PFSK-1 (cell line): ENCODE results near the gene ARHGAP4.

Source experiments
- FOXP2 ChIP-seq: optimal IDR thresholded peaks from 2 replicates; pipeline ENCODE3; 2011; ENCODE audit warnings: borderline replicate concordance, control low read depth, inconsistent platforms; ENCODE audit not compliant: insufficient read depth; ENCODE audit errors: extremely low read length, extremely low read depth
- POLR2AphosphoS5 ChIP-seq: IDR thresholded peaks from 2 replicates; pipeline ENCODE4 v1.6.1; 2012; ENCODE audit warnings: low read depth, mild to moderate bottlenecking, control low read depth, low read length, moderate library complexity
- SIN3A ChIP-seq: IDR thresholded peaks from 2 replicates; pipeline ENCODE4 v1.6.1; 2012; ENCODE audit warnings: mild to moderate bottlenecking, low read length, moderate library complexity, borderline replicate concordance; ENCODE audit not compliant: insufficient read depth
- TAF1 ChIP-seq: IDR thresholded peaks from 2 replicates; pipeline ENCODE4 v1.6.1; 2012; ENCODE audit warnings: low read length, control low read depth, borderline replicate concordance; ENCODE audit not compliant: insufficient read depth
- TF ChIP-seq, protein P1 (sequence below), 2 experiments: IDR thresholded peaks; 2 replicates each; pipeline versions ENCODE4 v1.6.1 to v1.8.0; 2011 to 2012; ENCODE audit warnings: low read depth in 2 of 2, low read length in 2 of 2, control low read depth in 1 of 2, inconsistent platforms in 1 of 2, mild to moderate bottlenecking in 1 of 2, moderate library complexity in 1 of 2; ENCODE audit not compliant: insufficient read depth in 1 of 2

ARHGAP4 gene

DNA sequence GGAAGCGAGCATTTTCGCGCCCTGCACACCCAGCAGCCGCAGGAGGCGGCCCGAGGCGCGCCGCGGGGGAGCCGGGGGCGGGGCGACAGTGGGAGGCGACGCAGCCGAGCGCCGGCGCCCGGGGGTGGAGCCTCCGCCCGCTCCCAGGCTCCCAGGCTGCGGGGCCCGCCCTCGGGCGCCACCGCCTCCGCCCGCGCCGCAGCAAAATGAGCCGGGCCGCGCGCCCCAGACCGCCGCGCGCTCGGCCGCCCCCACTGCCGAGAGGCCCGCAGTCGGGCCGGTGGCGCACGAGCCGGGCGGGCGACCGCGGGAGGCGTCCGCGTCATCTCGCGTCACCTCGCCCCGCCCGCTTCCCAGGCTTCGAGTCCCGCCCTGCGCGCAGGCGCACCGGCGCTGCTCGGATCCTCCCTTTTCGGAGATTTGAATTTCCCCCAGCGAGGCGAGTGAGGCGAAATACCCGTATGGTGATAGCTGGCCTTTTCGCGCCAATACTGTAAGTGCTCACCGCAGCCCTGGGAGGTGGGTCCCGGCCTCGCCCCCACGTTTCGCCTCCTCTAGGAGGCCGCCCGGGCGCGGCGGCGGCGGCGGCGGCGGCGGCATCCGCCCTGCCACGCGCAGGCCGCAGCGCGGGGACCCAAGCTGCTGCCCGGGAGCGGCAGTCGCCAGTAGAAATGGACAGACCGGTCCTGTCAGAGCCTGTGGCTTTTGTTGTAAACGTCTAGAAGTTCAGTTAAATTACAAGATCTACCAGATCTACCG lies 46.5 kb upstream of the ARHGAP4 start, which contains the start of gene TMEM187:
Gene TMEM187, plus strand, starts transcription at position 387 of the 759 bp plus-strand sequence. CDS start 9,309 bp downstream, outside the sequence.
- TF ChIP-seq POLR2AphosphoS5 (peak; percentile 56; the same call in 1 of the 2 replicates), FOXP2 (no peak)

DNA sequence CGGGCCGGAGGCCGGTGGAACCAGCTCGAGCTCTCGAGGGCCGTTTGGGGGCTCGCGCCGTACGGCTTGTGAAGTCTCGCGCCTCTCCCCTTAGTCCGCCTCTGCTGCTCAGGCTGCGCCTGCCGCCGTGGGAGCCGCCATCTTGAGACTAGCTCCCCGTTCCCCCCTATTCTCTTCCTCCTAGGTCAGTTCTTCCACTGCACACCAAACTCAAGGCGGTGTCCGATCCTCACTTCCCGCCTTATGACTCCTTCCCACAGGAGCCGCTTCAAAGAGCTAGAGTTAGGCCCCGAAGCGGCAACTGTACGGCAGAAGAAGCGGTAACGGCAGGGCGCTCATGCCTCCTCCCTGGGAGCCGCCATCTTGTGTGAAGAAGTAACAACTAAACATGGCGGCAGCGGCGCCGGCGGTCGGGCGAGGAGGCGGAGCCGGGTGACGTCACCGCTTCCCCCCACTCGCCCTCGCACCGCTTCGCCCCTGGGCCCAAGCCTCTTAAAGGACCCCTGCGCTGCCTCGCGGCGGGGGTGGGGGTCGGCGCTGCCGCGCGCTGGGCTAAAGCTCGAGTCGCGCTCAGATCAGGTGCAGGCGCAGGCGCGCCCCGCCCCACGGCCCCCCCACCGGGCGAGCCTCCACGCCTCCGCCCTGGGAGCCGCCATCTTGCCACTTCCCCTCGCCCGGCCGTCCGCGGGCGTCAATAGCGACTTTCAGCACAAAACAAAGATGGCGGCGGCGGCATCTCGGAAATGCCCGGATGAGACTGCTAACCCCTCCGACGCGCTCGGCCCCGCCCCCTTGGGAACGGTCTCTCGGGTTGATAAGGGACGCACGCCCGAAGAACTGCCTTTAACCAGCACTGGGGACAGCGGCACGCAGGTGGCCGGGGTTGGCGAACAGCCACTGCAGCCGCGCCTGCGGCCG lies 45.6 kb upstream of the ARHGAP4 start, which contains the start of gene HCFC1:
Gene HCFC1, minus strand, starts transcription at position 369 of the 918 bp plus-strand sequence. CDS start 978 bp downstream, outside the sequence.
- TF ChIP-seq FOXP2 (no peak), TAF1 (peak; percentile 79; the same call in 1 of the 2 replicates), POLR2AphosphoS5 (peak; percentile 52; the same call in 1 of the 2 replicates)
- TF ChIP-seq, protein P1, sequence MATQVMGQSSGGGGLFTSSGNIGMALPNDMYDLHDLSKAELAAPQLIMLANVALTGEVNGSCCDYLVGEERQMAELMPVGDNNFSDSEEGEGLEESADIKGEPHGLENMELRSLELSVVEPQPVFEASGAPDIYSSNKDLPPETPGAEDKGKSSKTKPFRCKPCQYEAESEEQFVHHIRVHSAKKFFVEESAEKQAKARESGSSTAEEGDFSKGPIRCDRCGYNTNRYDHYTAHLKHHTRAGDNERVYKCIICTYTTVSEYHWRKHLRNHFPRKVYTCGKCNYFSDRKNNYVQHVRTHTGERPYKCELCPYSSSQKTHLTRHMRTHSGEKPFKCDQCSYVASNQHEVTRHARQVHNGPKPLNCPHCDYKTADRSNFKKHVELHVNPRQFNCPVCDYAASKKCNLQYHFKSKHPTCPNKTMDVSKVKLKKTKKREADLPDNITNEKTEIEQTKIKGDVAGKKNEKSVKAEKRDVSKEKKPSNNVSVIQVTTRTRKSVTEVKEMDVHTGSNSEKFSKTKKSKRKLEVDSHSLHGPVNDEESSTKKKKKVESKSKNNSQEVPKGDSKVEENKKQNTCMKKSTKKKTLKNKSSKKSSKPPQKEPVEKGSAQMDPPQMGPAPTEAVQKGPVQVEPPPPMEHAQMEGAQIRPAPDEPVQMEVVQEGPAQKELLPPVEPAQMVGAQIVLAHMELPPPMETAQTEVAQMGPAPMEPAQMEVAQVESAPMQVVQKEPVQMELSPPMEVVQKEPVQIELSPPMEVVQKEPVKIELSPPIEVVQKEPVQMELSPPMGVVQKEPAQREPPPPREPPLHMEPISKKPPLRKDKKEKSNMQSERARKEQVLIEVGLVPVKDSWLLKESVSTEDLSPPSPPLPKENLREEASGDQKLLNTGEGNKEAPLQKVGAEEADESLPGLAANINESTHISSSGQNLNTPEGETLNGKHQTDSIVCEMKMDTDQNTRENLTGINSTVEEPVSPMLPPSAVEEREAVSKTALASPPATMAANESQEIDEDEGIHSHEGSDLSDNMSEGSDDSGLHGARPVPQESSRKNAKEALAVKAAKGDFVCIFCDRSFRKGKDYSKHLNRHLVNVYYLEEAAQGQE (IDR thresholded peaks at IDR 0.05; ENCODE audit: insufficient read depth in 1 of 2, low read depth in 2 of 2, low read length in 2 of 2), result peak in 1 of 2 experiments; percentile 74; a peak in 2 of 4 replicates

- TF ChIP-seq TAF1 (peak; percentile 62; the same call in 1 of the 2 replicates), POLR2AphosphoS5 (no peak; the same call in 1 of the 2 replicates)
Measured at GRCh38 chrX:153971124-153971449, 45.0 kb upstream of the ARHGAP4 start.

GRCh38 chrX:153970357-153971123 lies 44.5 kb upstream of the ARHGAP4 start:
- peak; percentile 43; the same call in 1 of the 2 replicates for TF ChIP-seq POLR2AphosphoS5
- TF ChIP-seq, protein P1 (IDR thresholded peaks at IDR 0.05; ENCODE audit: insufficient read depth in 1 of 2, low read depth in 2 of 2, low read length in 2 of 2), result no peak

DNA sequence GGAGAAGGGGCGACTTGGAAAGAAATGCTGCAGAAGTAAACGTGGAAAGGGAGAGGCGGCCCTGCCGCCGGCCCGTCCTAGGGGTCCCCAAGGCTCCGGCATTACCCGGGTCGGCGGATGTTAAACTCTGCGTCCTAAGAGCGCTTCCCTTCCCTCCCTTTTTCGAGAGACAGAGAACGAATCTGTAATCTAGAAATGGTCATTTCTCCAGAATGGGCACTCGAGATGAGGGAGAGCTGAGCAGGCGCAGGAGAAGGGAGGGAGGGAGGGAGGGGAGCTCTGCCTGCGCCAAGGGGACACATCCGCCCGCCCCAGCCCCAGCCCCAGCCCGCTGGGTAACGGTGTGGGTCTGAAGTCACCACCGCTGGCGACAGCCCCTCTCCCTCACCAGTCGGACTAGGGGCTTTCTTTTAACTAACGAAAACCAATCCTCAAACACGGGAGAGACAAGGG lies 43.9 kb upstream of the ARHGAP4 start:
- TF ChIP-seq, protein P1 (IDR thresholded peaks at IDR 0.05; ENCODE audit: insufficient read depth in 1 of 2, low read depth in 2 of 2, low read length in 2 of 2), result no peak
- TF ChIP-seq POLR2AphosphoS5 (no peak), FOXP2 (no peak), TAF1 (no peak), SIN3A (no peak)
